PFSK-1 (cell line): ENCODE measurements around the gene RGL2.

Source experiments
- POLR2AphosphoS5 ChIP-seq: IDR thresholded peaks from 2 replicates; pipeline ENCODE4 v1.6.1; 2012; ENCODE audit warnings: low read depth, mild to moderate bottlenecking, control low read depth, low read length, moderate library complexity
- REST ChIP-seq, 2 experiments: IDR thresholded peaks; 2 replicates each; pipeline versions ENCODE4 v1.6.1 to v1.8.0; 2011 to 2012; ENCODE audit warnings: low read depth in 2 of 2, low read length in 2 of 2, control low read depth in 1 of 2, inconsistent platforms in 1 of 2, mild to moderate bottlenecking in 1 of 2, moderate library complexity in 1 of 2; ENCODE audit not compliant: insufficient read depth in 1 of 2
- TAF1 ChIP-seq: IDR thresholded peaks from 2 replicates; pipeline ENCODE4 v1.6.1; 2012; ENCODE audit warnings: low read length, control low read depth, borderline replicate concordance; ENCODE audit not compliant: insufficient read depth

DNA sequence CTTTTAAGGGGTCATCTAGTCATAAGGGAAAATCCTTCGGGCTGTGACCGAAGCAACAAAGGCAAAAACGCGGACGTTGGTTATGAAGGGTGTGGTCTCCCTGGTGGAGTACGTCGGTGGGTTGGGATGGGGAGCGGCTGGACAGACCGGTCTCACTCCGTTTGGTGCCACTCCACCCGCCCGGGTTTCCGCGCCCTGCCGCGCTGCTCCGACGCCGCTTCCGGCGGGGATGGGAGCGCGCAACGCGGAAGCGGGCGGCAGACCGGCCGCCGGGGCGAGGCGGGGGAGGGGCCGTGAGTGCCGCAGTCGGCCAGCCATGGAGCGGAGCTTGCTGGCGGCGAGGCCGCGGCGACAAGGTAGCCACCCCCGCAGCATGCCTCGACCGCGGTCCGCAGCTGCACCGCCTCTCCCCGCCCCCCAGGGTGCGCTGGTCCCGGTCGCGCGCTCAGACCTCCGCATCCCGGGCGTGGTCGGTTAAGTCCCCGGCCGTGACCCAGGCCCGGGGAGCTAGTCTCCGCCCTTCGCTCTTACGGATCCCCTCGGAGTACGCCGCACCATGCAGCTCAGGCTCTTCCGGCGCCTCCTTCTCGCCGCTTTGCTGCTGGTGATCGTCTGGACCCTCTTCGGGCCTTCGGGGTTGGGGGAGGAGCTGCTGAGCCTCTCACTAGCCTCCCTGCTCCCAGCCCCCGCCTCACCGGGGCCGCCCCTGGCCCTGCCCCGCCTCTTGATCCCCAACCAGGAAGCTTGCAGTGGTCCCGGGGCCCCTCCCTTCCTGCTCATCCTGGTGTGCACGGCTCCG lies 21.7 kb downstream of the RGL2 start, which contains the start of gene B3GALT4:
- peak; percentile 94 for TF ChIP-seq POLR2AphosphoS5
- TF ChIP-seq REST (IDR thresholded peaks at IDR 0.05; ENCODE audit: insufficient read depth in 1 of 2, low read depth in 2 of 2, low read length in 2 of 2): 0 out of 4 replicates have a peak, but pooled peaks of 1 of the 2 experiments have one; percentile 5
- peak; percentile 10; the same call in 1 of the 2 replicates for TF ChIP-seq TAF1
